Epithelial cell of esophagus (primary cell): ENCODE data around the gene DUSP10.

Source experiments
- DNase-seq: peaks from one replicate; pipeline ENCODE4 v3.0.0; 2010; ENCODE audit warnings: low read depth
- H3K4me3 ChIP-seq: 2 replicates; pipeline ENCODE4 v1.5.1; 2011; ENCODE audit warnings: mild to moderate bottlenecking, low read length, control low read depth
- CTCF ChIP-seq: IDR thresholded peaks from 2 replicates; pipeline ENCODE4 v1.5.1; 2011; ENCODE audit warnings: low read depth, mild to moderate bottlenecking, low read length, control low read depth, inconsistent platforms; ENCODE audit not compliant: insufficient read depth; ENCODE audit errors: missing control alignments

Gene DUSP10

DNA sequence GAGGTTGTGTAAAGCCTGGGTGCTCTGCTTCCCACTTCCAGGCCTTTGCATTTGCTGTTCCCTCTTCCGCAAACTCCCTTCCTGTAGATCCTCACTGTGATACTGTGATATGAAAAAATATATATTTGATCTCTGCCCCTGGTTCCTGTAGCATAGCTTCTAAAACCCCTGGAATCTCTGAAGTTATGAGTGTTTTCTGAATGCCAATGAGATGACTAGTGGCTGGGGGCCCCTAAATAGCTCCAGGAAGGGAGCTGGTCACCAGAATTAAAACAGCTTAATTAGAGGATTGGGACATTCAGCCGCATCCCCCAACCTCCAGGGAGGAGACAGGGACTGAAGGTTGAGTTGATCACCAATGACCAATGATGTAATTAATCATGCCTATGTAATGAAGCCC, 21.9 kb downstream of the DUSP10 start:
- DNase-seq = no peak

DNA sequence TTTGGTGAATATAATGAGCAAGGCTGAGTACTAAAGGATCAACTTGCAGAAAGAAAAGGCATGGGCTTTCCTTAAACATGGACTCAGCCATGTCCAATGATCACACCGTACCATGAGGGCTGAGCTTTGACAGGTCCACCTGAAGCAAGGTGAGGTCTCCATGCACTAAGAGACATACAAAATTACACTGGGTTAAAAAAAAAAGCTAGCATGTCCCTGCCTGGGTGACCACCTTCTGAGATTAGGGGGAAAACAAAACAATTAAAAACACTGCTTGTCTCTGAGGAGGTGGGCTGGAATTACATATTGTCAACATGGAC, 22.7 kb downstream of the DUSP10 start:
- no peak for TF ChIP-seq CTCF
- DNase-seq = no peak
- H3K4me3 ChIP-seq = no peak overlapping the region

More for the DNA sequence above, 21.9 kb downstream of the DUSP10 start:
- no peak overlapping the region for H3K4me3 ChIP-seq
- TF ChIP-seq CTCF = no peak

DNA sequence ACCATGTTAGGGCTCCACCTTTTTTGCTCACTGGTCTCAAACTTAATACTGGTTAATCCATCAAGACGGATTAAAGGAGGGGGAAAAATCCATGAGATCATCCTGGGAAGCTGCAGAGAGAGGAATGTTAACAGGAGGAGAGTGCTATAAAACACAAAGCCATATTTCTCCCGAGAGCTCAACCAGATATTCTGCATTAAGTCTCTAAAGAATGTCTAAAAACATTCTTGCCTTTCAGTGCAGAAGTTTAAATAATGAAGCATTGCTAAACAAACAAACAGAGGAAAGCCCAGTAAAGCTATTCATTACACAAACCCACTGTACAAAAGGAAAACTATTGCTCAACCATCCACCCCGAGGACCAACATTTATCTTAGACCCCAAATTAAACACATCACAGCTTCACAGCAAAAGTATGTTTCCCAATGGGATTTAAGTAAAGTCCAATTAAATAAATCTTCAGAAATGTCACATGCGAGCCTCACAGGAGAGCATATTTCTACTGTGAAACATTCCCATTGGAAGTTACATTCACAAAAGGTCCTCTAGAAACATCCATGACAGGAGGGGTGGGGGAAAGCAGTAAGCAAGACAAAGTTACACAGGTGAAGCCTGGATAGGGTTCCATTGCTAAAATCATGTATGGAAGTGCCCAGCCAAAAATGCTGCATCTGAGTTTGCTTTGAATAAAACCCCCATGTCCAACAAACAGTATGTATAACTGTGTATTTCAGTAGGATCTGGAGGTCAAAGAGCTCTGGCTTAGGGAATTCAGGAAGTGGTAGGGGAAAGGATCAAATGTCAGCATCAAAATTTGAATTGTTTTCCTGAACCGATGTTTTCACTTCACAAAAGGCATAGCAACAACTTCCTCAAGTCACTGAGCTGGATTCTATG, 23.3 kb downstream of the DUSP10 start:
- no peak for DNase-seq
- no peak overlapping the region for H3K4me3 ChIP-seq
- no peak for TF ChIP-seq CTCF

DNA sequence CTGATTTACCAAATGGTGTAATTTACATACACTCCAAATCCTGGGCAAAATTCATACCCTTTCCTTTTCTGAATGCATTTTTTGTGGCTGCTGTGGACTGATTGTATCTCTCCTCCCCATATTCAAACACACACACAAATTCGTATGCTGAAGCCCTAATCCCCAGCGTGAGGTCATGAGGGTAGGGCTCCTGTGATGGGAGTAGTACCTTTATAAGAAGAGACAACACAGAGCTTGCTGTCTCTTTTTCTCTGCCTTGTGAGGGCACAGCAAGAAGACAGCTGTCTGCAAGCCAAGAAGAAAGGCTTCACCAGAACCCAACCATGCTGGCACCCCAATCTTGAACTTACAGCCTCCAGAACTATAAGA, 24.4 kb downstream of the DUSP10 start:
- DNase-seq = no peak
- no peak for TF ChIP-seq CTCF
- no peak overlapping the region for H3K4me3 ChIP-seq

DNA sequence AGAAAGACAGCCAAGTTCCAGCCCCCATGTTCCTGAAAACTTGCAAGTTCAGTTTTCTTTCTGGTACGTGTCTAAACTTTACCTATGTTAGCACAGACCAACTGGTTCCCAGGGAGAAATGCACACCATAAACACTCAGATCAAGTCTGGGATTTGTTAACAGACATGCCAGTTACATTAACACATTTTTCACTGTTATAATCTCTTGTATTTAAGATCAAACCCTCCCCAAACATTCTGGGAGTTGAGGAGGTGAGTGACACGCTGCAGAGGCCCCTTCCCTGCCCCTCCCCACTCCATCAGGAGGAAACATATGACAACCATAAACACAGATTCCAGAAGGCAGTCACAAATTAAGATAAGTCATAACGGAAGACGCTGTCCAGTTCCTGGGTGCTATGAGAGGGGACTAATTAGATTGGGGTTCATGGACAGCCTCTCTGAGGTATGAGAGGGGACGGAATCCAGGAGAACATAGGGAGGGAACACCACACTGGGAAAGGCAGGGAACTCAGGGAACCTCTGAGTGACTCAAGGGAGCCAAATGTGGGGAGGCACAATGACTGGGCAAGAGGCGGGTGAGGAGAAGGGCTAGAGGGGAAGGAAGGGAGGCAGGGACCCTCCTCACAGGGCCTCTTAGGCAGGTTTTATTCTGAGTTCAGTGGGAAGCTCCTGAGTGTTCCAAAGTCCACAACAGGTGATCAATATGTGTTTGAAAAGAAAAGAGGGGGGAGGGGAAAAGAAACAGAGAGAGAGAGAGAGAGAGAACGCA, 25.0 kb downstream of the DUSP10 start:
- TF ChIP-seq CTCF = no peak
- peak; percentile 28 for DNase-seq
- H3K4me3 ChIP-seq = no peak overlapping the region

DNA sequence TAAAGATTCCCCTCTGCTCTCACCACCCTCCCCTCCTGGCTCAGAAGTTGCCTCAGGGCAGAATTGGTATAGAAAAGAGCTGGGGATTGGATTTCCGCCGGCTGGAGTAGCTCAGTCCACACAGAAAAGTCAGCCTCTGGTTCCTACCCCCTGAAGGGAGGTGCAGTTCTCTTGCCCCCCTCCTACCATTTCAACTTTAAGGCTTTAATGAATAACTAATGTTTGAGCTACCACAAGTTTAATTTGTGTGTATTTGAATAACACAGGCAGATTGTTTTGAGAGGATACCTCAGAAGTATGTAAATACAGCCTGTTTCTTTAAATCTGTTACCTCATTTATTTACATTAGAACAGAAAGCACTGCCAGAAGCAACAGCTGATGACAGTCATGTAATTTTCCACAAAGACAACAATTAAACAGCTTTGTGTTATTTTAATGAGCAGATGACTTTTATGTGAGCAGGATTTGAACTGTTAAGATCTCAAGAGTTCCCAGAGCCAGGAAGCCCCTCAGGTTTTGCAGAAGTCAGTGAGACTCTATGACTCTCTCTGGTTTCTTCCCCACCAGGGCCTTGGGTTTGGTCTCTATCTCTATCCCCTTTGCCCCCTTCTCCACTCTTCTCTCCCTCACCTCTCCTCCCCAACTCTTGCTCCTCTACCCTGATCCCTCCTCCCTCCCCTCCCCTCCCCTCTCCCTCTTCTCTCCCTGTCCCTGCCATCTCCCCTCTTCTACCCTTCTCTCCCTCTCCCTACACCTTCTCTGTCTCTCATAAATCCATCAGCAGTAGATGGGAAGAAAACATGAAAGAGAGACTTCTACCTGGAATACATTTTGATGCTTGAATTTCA, 26.3 kb downstream of the DUSP10 start:
- no peak overlapping the region for H3K4me3 ChIP-seq
- DNase-seq = peak; percentile 63
- TF ChIP-seq CTCF = no peak
